GM19238 (cell line): ENCODE data around the gene SH2D3C.
A peak's percentile ranks its signal among the peaks of the same experiment; 100 is the strongest.

Experiments
- DNase-seq: peaks from one replicate; pipeline ENCODE4 v3.0.0; 2011; ENCODE audit warnings: low spot score; ENCODE audit not compliant: insufficient read length

SH2D3C gene

DNA sequence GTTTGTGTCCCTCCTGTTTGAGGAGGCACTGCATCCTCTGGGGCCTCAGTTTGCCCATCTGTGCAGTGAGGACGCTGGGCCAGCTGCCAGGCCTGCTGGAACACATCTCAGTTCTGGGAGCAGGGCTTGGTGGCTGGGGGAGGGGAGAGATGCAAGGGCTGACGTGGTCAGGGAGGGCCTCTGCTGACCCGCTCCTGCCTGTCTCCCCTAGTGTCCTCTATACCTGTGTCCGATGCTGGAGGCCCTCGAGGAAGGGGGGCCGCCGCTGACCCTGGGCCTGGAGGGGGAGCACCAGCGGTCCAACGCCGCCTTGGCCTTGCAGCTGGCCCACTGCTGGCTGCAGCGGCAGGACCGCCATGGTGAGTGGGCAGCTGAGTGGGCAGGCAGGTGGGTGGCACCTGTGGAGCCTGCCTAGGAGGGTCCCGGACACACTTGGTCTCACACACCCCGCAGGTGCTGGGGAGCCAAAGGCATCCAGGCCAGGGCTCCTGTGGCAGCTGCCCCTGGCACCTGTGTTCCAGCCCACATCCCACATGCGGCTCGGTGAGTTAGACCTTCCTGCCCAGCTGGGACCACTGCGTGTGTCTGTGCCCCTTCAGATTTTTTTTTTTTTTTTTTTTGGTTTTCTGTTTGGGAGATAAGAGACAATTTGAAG is 30.0 kb upstream of the SH2D3C start:
- no peak for DNase-seq

- no peak for DNase-seq
Observed at GRCh38 chr9:127806871-127807270, 28.4 kb upstream of the SH2D3C start.

GRCh38 chr9:127805620-127806019 is 27.2 kb upstream of the SH2D3C start:
- no peak for DNase-seq

DNA sequence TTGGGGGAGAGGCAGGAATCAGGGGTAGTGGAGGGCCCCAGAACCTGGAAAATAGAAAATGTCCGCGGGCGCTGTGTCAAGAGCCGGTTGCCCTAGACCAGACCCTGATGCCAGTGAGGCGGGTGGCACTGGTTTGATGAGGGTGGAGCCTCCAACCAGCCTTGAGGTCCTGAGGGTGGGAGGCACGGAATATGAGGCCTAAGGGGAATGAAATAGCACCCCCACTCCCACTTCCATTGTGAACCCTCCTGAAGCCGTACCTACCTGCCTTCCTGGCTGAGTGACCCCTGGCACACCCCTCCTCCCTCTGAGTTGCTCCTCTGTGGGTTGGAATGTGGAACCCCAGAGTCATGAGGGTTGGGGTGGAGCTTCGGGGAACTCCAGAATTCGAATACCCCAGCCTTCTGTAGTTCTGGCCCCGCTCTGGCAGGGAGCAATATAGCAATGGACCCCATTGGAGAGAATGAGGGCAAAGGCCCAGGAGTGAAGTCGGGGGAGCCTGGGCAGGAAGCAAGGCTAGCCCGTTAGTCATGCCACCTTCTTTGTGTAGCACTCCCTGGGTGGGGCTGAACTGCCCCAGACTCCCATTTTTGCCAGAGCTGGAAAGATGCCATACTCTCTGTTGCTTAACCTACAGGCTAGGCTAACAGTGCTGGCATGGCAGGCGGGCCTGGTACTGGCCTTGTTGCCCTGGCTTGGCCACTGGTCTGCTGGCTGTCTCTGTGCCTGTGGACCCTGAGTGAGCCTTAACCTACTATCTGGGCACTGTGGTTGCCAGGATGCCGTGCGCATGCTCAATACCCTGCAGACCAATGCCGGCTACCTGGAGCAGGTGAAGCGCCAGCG is 25.3 kb upstream of the SH2D3C start:
- no peak for DNase-seq

- peak; percentile 97 for DNase-seq
Observed at GRCh38 chr9:127802576-127803443, 24.3 kb upstream of the SH2D3C start, which contains the start of gene FPGS. Gene FPGS (plus strand): TSS chr9:127802882. CDS start chr9:127802925, 43 bp downstream.

- DNase-seq: no peak
Observed at GRCh38 chr9:127801955-127802575, 23.6 kb upstream of the SH2D3C start.

- DNase-seq: no peak
Observed at GRCh38 chr9:127796852-127797370, 18.4 kb upstream of the SH2D3C start.

DNA sequence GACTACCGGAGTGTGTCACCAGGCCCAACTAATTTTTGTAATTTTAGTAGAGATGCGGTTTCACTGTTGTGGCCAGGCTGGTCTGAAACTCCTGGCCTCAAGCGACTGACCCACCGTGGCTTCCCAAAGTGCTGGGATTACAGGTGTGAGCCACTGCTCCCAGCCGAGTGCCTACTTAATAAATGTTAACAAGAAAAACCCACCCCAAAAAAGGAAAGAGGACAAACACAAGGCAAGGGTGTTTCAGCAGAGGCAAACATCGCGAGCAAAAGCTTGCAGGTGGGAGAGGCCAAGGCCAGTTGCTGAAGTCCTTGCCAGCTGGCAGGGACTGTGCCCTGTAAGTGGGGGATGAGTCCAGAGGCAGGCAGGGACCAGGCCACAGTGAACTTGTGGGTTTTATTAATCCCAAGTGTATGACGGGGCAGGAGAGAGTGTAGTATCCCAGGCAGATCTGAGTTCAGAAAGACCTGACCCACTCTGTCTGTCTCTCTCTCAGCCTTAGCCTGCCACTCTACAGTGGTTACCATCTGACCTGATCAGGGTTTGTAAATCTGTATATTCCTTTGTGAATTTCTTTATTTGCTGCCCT is 17.9 kb upstream of the SH2D3C start:
- DNase-seq: no peak

DNA sequence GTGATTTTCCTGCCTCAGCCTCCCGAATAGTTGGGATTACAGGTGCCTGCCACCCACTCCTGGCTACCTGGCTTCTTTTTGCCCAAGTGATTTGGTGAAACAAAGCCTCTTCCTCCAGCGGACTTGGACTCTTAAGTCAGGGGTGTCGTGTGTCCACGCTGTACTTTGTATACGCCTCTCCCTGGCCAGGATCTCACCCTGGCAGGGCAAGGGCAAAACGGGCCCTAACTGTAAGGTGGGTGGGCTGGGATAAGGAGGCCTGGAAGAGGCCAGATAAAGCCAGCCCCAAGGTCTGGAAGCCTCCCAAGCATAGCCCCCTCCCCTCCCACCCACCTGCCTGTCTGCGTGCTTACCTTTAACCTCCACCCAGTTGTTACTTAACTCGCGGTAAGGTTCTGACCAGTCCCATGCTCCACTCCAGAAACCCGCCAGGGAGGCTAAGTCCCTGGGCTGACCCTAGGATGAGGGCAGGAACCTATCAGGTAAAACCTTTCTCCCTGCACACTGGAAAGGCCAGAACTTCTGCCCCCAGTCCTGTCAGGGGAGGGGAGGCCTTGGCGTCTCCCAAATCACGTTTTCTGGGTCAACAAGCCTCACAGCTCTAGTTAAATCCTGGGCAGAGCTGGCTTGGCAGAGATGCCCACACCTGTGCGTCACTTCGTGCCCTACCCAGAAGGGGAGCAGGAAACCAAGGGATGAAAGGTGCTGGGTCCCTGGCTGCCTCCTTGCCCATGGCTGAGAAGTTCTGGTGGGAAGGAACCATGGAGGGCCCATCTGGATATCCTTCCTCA is 15.7 kb upstream of the SH2D3C start:
- no peak for DNase-seq

DNA sequence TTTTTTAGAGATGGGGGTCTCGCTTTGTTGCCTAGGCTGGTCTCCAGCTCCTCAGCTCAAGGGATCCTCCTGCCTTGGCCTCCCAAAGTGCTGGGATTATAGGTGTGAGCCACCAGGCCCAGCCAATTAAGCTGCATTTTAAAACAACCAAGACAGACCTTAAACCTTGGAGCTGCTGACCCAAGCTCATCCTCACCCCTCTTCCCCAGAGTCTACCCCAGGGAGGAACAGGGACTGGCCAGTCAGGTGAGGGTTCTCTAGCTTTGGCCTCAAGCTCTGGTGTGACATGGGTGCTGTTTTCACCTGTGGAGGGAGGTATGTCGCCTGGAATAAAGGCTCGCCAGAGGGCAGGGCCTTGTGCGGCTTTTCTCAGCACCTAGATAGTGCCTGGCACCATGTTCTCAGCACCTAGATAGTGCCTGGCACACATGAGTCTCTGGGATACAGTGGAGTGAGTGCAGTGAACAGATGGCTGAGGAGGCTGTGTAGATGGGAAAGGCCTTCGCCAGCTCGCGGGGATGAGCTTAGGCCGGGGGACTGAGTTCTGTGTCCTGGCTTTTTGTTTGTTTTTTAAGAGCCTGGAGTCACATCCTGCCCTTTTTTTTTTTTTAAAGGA is 14.7 kb upstream of the SH2D3C start:
- DNase-seq: no peak

GRCh38 chr9:127792417-127793031 is 14.1 kb upstream of the SH2D3C start:
- DNase-seq: no peak

DNA sequence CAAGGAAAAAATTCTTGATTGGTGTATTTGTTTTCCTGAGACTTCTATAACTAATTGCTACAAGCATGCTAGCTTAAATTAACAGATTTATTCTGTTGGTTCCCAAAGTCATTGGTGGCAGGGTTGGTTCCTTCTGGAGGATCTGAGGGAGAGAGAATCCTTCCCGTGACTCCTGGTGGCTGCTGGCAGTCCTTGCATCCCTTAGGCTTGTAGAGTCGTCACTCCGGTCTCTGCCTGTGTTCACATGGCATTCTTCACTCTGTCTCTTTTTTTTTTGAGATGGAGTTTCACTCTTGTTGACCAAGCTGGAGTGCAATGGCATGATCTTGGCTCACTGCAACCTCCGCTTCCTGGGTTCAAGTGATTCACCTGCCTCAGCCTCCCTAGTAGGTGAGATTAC is 12.6 kb upstream of the SH2D3C start:
- DNase-seq: no peak

- no peak for DNase-seq
Observed at GRCh38 chr9:127790094-127790855, 11.8 kb upstream of the SH2D3C start.

- DNase-seq: no peak
Observed at GRCh38 chr9:127789179-127789578, 10.7 kb upstream of the SH2D3C start.

DNA sequence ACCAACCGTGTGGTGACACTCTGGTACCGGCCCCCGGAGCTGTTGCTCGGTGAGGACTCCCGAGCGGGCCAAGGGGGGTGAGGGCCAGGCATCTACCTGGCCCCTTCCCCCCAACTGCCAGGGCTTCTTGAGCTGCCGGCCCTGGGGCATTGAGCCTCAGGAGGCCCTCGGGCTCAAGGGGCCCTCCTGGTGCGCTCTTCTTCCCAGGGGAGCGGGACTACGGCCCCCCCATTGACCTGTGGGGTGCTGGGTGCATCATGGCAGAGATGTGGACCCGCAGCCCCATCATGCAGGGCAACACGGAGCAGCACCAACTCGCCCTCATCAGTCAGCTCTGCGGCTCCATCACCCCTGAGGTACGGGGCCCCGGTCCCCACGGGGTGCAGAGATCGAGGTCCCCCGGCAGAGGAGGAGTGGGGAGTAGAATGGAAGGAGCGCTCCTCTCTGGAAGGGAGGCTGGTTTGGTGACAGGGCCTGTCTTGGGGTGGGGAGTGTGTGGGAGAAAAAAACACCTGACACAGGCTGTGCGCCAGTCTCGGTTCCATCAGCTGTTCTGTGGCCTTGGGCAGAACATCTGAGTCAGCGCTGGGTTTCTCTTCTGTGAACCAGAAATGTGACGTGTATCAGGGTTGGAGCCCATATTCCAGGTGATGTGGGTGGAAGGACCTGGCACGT is 10.0 kb upstream of the SH2D3C start:
- no peak for DNase-seq

DNA sequence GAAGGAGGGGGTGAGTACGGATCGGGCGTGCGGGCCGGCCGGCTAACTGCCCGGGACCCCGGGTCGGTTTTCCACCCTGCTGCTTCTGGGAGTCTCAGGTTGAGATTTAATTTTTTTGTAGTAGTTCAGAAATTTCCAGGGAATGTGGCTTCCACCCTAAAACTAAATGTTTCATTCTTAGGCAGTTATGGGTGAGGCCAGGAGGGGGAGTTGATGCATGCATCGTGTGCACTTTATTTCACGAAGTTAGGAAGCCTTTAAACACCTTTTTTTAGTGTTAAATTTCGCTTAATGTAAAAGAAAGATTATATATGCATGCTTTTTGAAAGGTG is 8.3 kb upstream of the SH2D3C start:
- DNase-seq: no peak

- peak; percentile 92 for DNase-seq
Observed at GRCh38 chr9:127785933-127786772, 7.7 kb upstream of the SH2D3C start, which contains the start of gene CDK9. Gene CDK9 (plus strand): TSS chr9:127786034. CDS start chr9:127786149, 115 bp downstream.
